Uterus (tissue), 2 donors: Measurements from ENCODE around the gene CLEC2A.

ENCODE experiments used
- POLR2A ChIP-seq, 2 donors: fragments of 450-650 bp; IDR thresholded peaks; one replicate each; pipeline ENCODE4 v1.6.1; 2016; ENCODE audit warnings: antibody characterized with exemption in 2 of 2, mild to moderate bottlenecking in 1 of 2, moderate library complexity in 1 of 2
- TF ChIP-seq, protein P1 (sequence below), 4 experiments: fragments of 200-600 bp in 2 of 4; fragments of 450-650 bp in 2 of 4; sonication (generic) in 2 of 4; IDR thresholded peaks; one replicate each; pipeline ENCODE4 v1.5.1; 2016 to 2019; ENCODE audit warnings: antibody characterized with exemption in 4 of 4, mild to moderate bottlenecking in 2 of 4, moderate library complexity in 1 of 4

DNA sequence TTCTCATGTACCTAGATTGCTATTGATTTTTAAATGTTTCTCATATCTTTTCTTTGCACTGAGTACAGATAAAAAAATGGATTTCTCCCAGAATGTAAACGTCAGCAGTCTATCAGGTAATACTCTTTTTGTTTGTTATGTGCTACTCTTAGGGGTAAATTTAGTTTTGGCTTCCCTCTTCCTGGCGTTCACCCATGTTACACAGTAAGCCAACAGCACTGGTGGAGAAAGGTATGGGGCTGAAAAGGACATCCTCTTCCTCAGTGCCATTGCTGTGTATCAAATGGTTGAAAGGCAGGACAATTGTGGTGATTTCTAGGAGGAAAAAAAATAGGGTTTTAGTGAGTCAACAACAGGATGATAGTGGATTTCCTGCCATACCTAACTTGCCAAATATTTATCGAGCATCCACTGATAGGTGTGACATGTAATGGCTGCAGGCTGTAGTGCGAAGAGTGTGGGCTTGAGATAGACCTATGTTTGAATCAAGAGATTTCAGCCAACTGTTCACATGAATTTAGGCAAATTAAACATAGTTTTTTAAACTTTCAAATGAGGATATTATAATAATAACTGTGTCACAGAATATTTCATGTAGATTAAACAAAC lies 43.4 kb downstream of the CLEC2A start:
- TF ChIP-seq, protein P1, sequence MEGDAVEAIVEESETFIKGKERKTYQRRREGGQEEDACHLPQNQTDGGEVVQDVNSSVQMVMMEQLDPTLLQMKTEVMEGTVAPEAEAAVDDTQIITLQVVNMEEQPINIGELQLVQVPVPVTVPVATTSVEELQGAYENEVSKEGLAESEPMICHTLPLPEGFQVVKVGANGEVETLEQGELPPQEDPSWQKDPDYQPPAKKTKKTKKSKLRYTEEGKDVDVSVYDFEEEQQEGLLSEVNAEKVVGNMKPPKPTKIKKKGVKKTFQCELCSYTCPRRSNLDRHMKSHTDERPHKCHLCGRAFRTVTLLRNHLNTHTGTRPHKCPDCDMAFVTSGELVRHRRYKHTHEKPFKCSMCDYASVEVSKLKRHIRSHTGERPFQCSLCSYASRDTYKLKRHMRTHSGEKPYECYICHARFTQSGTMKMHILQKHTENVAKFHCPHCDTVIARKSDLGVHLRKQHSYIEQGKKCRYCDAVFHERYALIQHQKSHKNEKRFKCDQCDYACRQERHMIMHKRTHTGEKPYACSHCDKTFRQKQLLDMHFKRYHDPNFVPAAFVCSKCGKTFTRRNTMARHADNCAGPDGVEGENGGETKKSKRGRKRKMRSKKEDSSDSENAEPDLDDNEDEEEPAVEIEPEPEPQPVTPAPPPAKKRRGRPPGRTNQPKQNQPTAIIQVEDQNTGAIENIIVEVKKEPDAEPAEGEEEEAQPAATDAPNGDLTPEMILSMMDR (IDR thresholded peaks at IDR 0.05) = no peak
- TF ChIP-seq POLR2A (IDR thresholded peaks at IDR 0.05) = no peak
